Caco-2 (cell line): ENCODE measurements around the gene ELSPBP1. TPM values are rescaled to one million over a fixed set of nuclear protein-coding genes. Genes with fewer than 3 reads are reported as not detected.
A peak's percentile ranks its signal among the peaks of the same experiment; 100 is the strongest.

Source experiments
- BruUV-seq: library from RNA; stranded (reverse); fragments of 400-500 nt; replicated peaks from 2 replicates; lab custom pipeline; 2021; lab: Mats Ljungman, UMichigan
- CTCF ChIA-PET: fragments of 300-600 bp; sonication (Branson Sonifier 250); formaldehyde crosslinking; loops from one replicate; lab custom pipeline; 2022; ENCODE audit warnings: antibody characterized with exemption; lab: Charles Lee
- POLR2A ChIA-PET: fragments of 300-600 bp; sonication (Branson Sonifier 250); formaldehyde crosslinking; loops from one replicate; lab custom pipeline; 2022; ENCODE audit warnings: antibody characterized with exemption; lab: Charles Lee
- DNase-seq, 2 experiments: peaks; one replicate each; pipeline versions ENCODE4 v3.0.0 to v3.0.0-alpha.2; 2020 to 2022
- H3K27me3 ChIP-seq: replicated peaks from 2 replicates; pipeline ENCODE4 v1.6.0; 2011; ENCODE audit warnings: low read length; ENCODE audit not compliant: control insufficient read depth, insufficient read depth
- H3K36me3 ChIP-seq: 2 replicates; pipeline ENCODE4 v1.5.1; 2011; ENCODE audit warnings: low read length; ENCODE audit not compliant: control insufficient read depth, insufficient read depth
- H3K4me1 ChIP-seq: fragments of 250-450 bp; sonication (Bioruptor Pico); 2 replicates; pipeline ENCODE4 v1.5.1; 2020; ENCODE audit warnings: mild to moderate bottlenecking
- H3K4me3 ChIP-seq: 2 replicates; pipeline ENCODE4 v1.5.1; 2011; ENCODE audit warnings: low read depth, mild to moderate bottlenecking, control low read depth, low read length
- H3K9me3 ChIP-seq: fragments of 250-450 bp; sonication (Bioruptor Pico); 2 replicates; pipeline ENCODE4 v1.5.1; 2020; ENCODE audit warnings: mild to moderate bottlenecking, moderate library complexity
- H3K27ac Mint-ChIP-seq: one replicate; pipeline ENCODE4 v1.8.0; 2022; ENCODE audit warnings: mixed read lengths; ENCODE audit not compliant: unreplicated experiment
- H3K27me3 Mint-ChIP-seq: one replicate; pipeline ENCODE4 v1.8.0; 2022; ENCODE audit warnings: mixed read lengths; ENCODE audit not compliant: insufficient read depth, unreplicated experiment
- H3K36me3 Mint-ChIP-seq: one replicate; pipeline ENCODE4 v1.8.0; 2022; ENCODE audit warnings: mild to moderate bottlenecking, mixed read lengths; ENCODE audit not compliant: insufficient read depth, unreplicated experiment
- H3K4me1 Mint-ChIP-seq: one replicate; pipeline ENCODE4 v1.8.0; 2022; ENCODE audit warnings: low read depth, mixed read lengths; ENCODE audit not compliant: unreplicated experiment
- H3K4me3 Mint-ChIP-seq: one replicate; pipeline ENCODE4 v1.8.0; 2022; ENCODE audit warnings: mild to moderate bottlenecking, moderate library complexity, mixed read lengths; ENCODE audit not compliant: unreplicated experiment
- H3K9me3 Mint-ChIP-seq: one replicate; pipeline ENCODE4 v1.8.0; 2022; ENCODE audit warnings: mixed read lengths; ENCODE audit not compliant: unreplicated experiment
- intact Hi-C: fragments of 100-400 bp; cut with micrococcal nuclease; formaldehyde crosslinking; loops from one replicate; pipeline ENCODE4 v1.10.0; 2022; ENCODE audit not compliant: unreplicated experiment
- total RNA-seq: library from RNA; stranded (reverse); gene quantifications from 2 replicates; pipeline ENCODE4 v1.2.3, GENCODE V29; 2022
- TF ChIP-seq, protein P1 (sequence below), 2 experiments: fragments of 200-600 bp in 1 of 2; IDR thresholded peaks; 1 replicate in 1 of 2; 2 replicates in 1 of 2; pipeline versions ENCODE4 v1.5.1 to v1.8.0; 2011 to 2022; ENCODE audit warnings: antibody characterized with exemption in 1 of 2, control low read depth in 1 of 2, inconsistent platforms in 1 of 2, low read depth in 1 of 2, low read length in 1 of 2, mild to moderate bottlenecking in 1 of 2, moderate library complexity in 1 of 2; ENCODE audit not compliant: insufficient read depth in 1 of 2, severe bottlenecking in 1 of 2, unreplicated experiment in 1 of 2

ELSPBP1 gene
- total RNA-seq, 1 experiment from 2014 or later = not detected

DNA sequence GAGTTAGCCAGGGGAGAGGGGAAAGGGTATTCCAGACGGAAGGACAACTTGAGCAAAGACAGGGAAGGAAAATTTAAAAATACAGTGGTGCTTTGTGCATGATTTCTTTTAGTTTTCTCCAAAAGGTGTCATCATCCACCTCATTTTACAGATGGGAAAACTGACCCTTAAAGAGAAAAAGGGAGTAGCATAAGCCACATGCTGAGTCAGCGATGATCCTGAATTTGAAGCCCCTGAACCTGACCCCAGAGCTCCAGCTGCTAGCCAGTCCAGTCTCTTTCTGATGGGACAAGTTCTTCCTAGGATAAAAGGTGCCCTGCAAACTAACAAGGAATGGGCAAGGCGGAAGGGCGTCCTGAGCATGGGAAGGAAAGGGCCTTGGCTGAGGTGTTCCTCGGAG lies 39.2 kb downstream of the ELSPBP1 start:
- intact Hi-C loops = no loop called here
- BruUV-seq = no TSS peak
- H3K4me1 Mint-ChIP-seq = peaks cover 4% of the 10 kb centered on the region
- TF ChIP-seq, protein P1, sequence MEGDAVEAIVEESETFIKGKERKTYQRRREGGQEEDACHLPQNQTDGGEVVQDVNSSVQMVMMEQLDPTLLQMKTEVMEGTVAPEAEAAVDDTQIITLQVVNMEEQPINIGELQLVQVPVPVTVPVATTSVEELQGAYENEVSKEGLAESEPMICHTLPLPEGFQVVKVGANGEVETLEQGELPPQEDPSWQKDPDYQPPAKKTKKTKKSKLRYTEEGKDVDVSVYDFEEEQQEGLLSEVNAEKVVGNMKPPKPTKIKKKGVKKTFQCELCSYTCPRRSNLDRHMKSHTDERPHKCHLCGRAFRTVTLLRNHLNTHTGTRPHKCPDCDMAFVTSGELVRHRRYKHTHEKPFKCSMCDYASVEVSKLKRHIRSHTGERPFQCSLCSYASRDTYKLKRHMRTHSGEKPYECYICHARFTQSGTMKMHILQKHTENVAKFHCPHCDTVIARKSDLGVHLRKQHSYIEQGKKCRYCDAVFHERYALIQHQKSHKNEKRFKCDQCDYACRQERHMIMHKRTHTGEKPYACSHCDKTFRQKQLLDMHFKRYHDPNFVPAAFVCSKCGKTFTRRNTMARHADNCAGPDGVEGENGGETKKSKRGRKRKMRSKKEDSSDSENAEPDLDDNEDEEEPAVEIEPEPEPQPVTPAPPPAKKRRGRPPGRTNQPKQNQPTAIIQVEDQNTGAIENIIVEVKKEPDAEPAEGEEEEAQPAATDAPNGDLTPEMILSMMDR (IDR thresholded peaks at IDR 0.05; ENCODE audit: insufficient read depth in 1 of 2, low read depth in 1 of 2, low read length in 1 of 2, severe bottlenecking in 1 of 2, unreplicated experiment in 1 of 2) = no peak
- Histone ChIP-seq H3K4me1 (no peaks in the 10 kb centered on the region), H3K4me3 (no peak overlapping the region), H3K36me3 (no peaks in the 10 kb centered on the region), H3K27me3 (no peaks in the 10 kb centered on the region; the same call in none of the 2 replicates), H3K9me3 (peaks cover 6% of the 10 kb centered on the region; the same call in 1 of the 2 replicates)
- no peaks in the 10 kb centered on the region for H3K36me3 Mint-ChIP-seq
- peaks cover 20% of the 10 kb centered on the region for H3K27me3 Mint-ChIP-seq
- ChIA-PET CTCF (no interaction called here), POLR2A (no interaction called here)
- H3K27ac Mint-ChIP-seq = no peak overlapping the region
- no peak overlapping the region for H3K4me3 Mint-ChIP-seq
- no peaks in the 10 kb centered on the region for H3K9me3 Mint-ChIP-seq
- DNase-seq = no peak

DNA sequence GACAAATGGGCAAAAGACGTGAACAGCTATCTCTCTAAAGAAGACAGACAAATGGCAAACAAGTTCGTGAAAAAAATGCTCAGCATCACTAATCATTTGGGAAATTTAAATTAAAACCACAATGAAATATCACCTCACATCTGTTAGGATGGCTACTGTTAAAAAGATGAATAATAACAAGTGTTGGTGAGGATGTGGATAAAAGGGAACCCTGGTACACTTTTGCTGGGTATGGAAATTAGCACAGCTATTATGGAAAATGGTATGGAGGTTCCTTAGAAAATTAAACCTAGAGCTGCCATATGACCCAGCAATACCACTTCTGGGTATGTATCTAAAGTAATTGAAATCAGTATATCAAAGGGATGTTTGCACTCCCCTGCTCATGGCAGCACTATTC lies 42.3 kb downstream of the ELSPBP1 start:
- H3K36me3 Mint-ChIP-seq = no peaks in the 10 kb centered on the region

DNA sequence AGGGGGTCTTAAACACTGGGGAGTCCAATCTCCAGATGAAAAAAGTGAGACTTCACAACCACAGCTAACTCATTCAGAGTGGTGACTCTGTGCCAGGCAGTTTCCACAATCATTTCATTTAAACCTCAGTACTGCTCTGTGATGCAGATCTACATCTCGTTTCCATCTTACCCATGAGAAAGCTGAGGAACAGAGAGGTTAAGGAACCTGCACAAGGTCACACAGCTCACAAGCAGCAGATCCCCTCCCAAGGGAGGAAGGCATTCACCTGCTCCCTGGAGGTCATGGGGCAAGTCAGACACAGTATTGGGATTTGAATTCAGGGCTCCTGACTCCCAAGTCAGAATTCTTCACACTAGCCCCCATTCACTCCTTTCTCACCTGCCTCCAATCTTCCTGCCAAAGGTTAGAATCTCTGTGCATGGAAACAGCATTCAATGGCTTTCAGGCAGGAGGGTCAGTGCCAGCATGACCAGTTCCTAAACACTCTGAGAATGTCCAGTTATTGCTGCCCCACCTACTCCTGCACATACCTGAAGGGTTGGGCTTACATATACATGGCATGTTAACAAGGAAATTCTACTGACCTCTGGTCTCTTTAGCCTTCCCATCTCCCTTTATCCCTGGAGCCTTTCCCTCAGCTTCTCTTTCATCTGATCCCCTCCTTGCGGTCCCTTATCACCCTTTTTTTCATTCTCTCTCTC lies 47.6 kb downstream of the ELSPBP1 start:
- BruUV-seq = no TSS peak
- Mint-ChIP-seq H3K4me1 (no peaks in the 10 kb centered on the region), H3K27me3 (peaks cover 27% of the 10 kb centered on the region), H3K27ac (no peak overlapping the region), H3K4me3 (no peak overlapping the region), H3K9me3 (peaks cover 9% of the 10 kb centered on the region), H3K36me3 (no peaks in the 10 kb centered on the region)
- DNase-seq = peak; percentile 7 to 39
- no peaks in the 10 kb centered on the region for H3K4me1 ChIP-seq
- POLR2A ChIA-PET = no interaction called here
- H3K4me3 ChIP-seq = no peak overlapping the region
- no peaks in the 10 kb centered on the region; the same call in 1 of the 2 replicates for H3K9me3 ChIP-seq
- CTCF ChIA-PET = no interaction called here
- no peaks in the 10 kb centered on the region for H3K27me3 ChIP-seq
- TF ChIP-seq, protein P1 (IDR thresholded peaks at IDR 0.05; ENCODE audit: insufficient read depth in 1 of 2, low read depth in 1 of 2, low read length in 1 of 2, severe bottlenecking in 1 of 2, unreplicated experiment in 1 of 2) = no peak
- intact Hi-C loops = no loop called here
- H3K36me3 ChIP-seq = no peaks in the 10 kb centered on the region

More for the DNA sequence above, 42.3 kb downstream of the ELSPBP1 start:
- Histone ChIP-seq H3K36me3 (no peaks in the 10 kb centered on the region), H3K9me3 (peaks cover 6% of the 10 kb centered on the region; the same call in 1 of the 2 replicates), H3K27me3 (no peaks in the 10 kb centered on the region; the same call in 1 of the 2 replicates), H3K4me3 (no peak overlapping the region), H3K4me1 (no peaks in the 10 kb centered on the region)
- POLR2A ChIA-PET = no interaction called here
- Mint-ChIP-seq H3K9me3 (no peaks in the 10 kb centered on the region), H3K27ac (no peak overlapping the region), H3K27me3 (peaks cover 37% of the 10 kb centered on the region), H3K4me3 (no peak overlapping the region), H3K4me1 (no peaks in the 10 kb centered on the region)
- TF ChIP-seq, protein P1 (IDR thresholded peaks at IDR 0.05; ENCODE audit: insufficient read depth in 1 of 2, low read depth in 1 of 2, low read length in 1 of 2, severe bottlenecking in 1 of 2, unreplicated experiment in 1 of 2) = no peak
- no peak for DNase-seq
- no TSS peak for BruUV-seq
- intact Hi-C loops = no loop called here
- CTCF ChIA-PET = no interaction called here
